SU-DHL-6 (cell line): Measurements from ENCODE around the gene FHOD1.

Experiments used
- H2AFZ ChIP-seq: fragments of 200-600 bp; sonication (generic); 2 replicates; pipeline ENCODE4 v1.6.1; 2014; ENCODE audit warnings: low read depth, mild to moderate bottlenecking, moderate library complexity, mixed read lengths, antibody characterized with exemption, low read length; ENCODE audit not compliant: severe bottlenecking
- H3F3A ChIP-seq: fragments of 200-600 bp; shearing (Covaris generic); 2 replicates; pipeline ENCODE4 v1.6.0; 2016; ENCODE audit warnings: antibody characterized with exemption, mild to moderate bottlenecking; ENCODE audit not compliant: insufficient read depth
- H3K27ac ChIP-seq: fragments of 200-600 bp; sonication (generic); 2 replicates; pipeline ENCODE4 v1.5.1; 2016; ENCODE audit warnings: low read depth, mild to moderate bottlenecking, low read length, moderate library complexity, mixed read lengths
- H3K27me3 ChIP-seq: fragments of 200-600 bp; sonication (generic), shearing (Covaris generic); 2 replicates; pipeline ENCODE4 v1.6.0; 2014; ENCODE audit warnings: mild to moderate bottlenecking, low read length
- H3K36me3 ChIP-seq: fragments of 200-600 bp; sonication (generic); 2 replicates; pipeline ENCODE4 v1.6.1; 2014; ENCODE audit warnings: mild to moderate bottlenecking, low read length, mixed read lengths
- H3K4me2 ChIP-seq: fragments of 300-600, 200-600 bp; shearing (Covaris generic), sonication (generic); 2 replicates; pipeline ENCODE4 v1.6.0; 2014; ENCODE audit warnings: low read length, low read depth, mild to moderate bottlenecking; ENCODE audit not compliant: poor library complexity, severe bottlenecking
- H3K4me3 ChIP-seq: fragments of 200-600 bp; sonication (generic); 2 replicates; pipeline ENCODE4 v1.5.1; 2014; ENCODE audit warnings: antibody characterized with exemption, low read length, mild to moderate bottlenecking, mixed read lengths; ENCODE audit not compliant: insufficient read depth, poor library complexity, severe bottlenecking
- H3K79me2 ChIP-seq: fragments of 200-600 bp; sonication (generic); 2 replicates; pipeline ENCODE4 v1.6.1; 2014; ENCODE audit warnings: mild to moderate bottlenecking, low read length, moderate library complexity; ENCODE audit not compliant: insufficient read depth
- H3K9ac ChIP-seq: fragments of 200-600 bp; sonication (generic); 2 replicates; pipeline ENCODE4 v1.7.0; 2014; ENCODE audit warnings: mild to moderate bottlenecking, low read length
- H3K9me2 ChIP-seq: fragments of 200-600 bp; sonication (generic); replicated peaks from 2 replicates; pipeline ENCODE4 v1.6.1; 2014; ENCODE audit warnings: low read length; ENCODE audit not compliant: insufficient read depth
- H3K9me3 ChIP-seq: fragments of 200-600 bp; sonication (generic); 2 replicates; pipeline ENCODE4 v1.6.1; 2014; ENCODE audit warnings: low read length, mixed read lengths; ENCODE audit not compliant: insufficient read depth
- H4K20me1 ChIP-seq: fragments of 200-600 bp; sonication (generic); 2 replicates; pipeline ENCODE4 v1.6.1; 2014; ENCODE audit warnings: low read depth, mild to moderate bottlenecking, antibody characterized with exemption, low read length, moderate library complexity, mixed read lengths
- CTCF ChIP-seq: fragments of 200-600 bp; sonication (generic); IDR thresholded peaks from one replicate; pipeline ENCODE4 v1.5.1; 2017; ENCODE audit warnings: antibody characterized with exemption, mild to moderate bottlenecking, low read length, moderate library complexity; ENCODE audit not compliant: insufficient read depth, poor library complexity, severe bottlenecking
- EZH2phosphoT487 ChIP-seq: fragments of 200-600 bp; sonication (generic), shearing (Covaris generic); conservative IDR thresholded peaks from 2 replicates; pipeline ENCODE4 v1.6.1; 2018; ENCODE audit warnings: mild to moderate bottlenecking, antibody characterized with exemption, low read length, moderate library complexity, mixed read lengths

FHOD1 gene

GRCh38 chr16:67260426-67261063, 13.3 kb upstream of the FHOD1 start:
- H2AFZ ChIP-seq: no peak overlapping the region
- H3K9ac ChIP-seq: no peak overlapping the region
- no peaks in the 10 kb centered on the region for H3K9me3 ChIP-seq
- H3K36me3 ChIP-seq: no peaks in the 10 kb centered on the region
- TF ChIP-seq EZH2phosphoT487: no peak
- TF ChIP-seq CTCF: peak; percentile 45
- H4K20me1 ChIP-seq: no peaks in the 10 kb centered on the region
- H3K27ac ChIP-seq: no peak overlapping the region
- H3K4me2 ChIP-seq: no peak overlapping the region
- no peaks in the 10 kb centered on the region for H3K9me2 ChIP-seq
- no peaks in the 10 kb centered on the region for H3K79me2 ChIP-seq
- H3K4me3 ChIP-seq: no peak overlapping the region
- H3F3A ChIP-seq: no peaks in the 10 kb centered on the region
- no peaks in the 10 kb centered on the region for H3K27me3 ChIP-seq

- H3K36me3 ChIP-seq: no peaks in the 10 kb centered on the region
Measured at GRCh38 chr16:67259705-67260104, 12.4 kb upstream of the FHOD1 start.

GRCh38 chr16:67258161-67258835, 11.0 kb upstream of the FHOD1 start:
- H3K4me3 ChIP-seq: no peak overlapping the region
- H2AFZ ChIP-seq: no peak overlapping the region
- no peaks in the 10 kb centered on the region for H3F3A ChIP-seq
- H3K36me3 ChIP-seq: no peaks in the 10 kb centered on the region
- TF ChIP-seq EZH2phosphoT487 (no peak), CTCF (no peak)
- no peaks in the 10 kb centered on the region for H3K79me2 ChIP-seq
- no peaks in the 10 kb centered on the region for H3K9me2 ChIP-seq
- no peaks in the 10 kb centered on the region for H4K20me1 ChIP-seq
- H3K27ac ChIP-seq: no peak overlapping the region
- H3K9ac ChIP-seq: no peak overlapping the region
- H3K27me3 ChIP-seq: no peaks in the 10 kb centered on the region
- H3K9me3 ChIP-seq: no peaks in the 10 kb centered on the region
- H3K4me2 ChIP-seq: no peak overlapping the region

More at GRCh38 chr16:67259705-67260104, 12.4 kb upstream of the FHOD1 start:
- Histone ChIP-seq H3F3A (no peaks in the 10 kb centered on the region), H3K79me2 (no peaks in the 10 kb centered on the region), H3K27me3 (no peaks in the 10 kb centered on the region), H4K20me1 (no peaks in the 10 kb centered on the region), H3K4me2 (no peak overlapping the region), H3K9me2 (no peaks in the 10 kb centered on the region), H2AFZ (no peak overlapping the region), H3K27ac (no peak overlapping the region), H3K9me3 (no peaks in the 10 kb centered on the region), H3K9ac (no peak overlapping the region), H3K4me3 (no peak overlapping the region)
- no peak for TF ChIP-seq EZH2phosphoT487
- no peak for TF ChIP-seq CTCF
